ENCODE measurements around the gene ARHGEF28. TPM values are rescaled to one million over a fixed set of nuclear protein-coding genes. Genes with fewer than 3 reads are reported as not detected.

Gene ARHGEF28
- total RNA-seq, 4 donors from 2014 or later: 13.3 to 19.0 (median 16.9) TPM

GRCh38 chr5:73694089-73694488 lies 68.1 kb downstream of the ARHGEF28 start:
- Histone ChIP-seq H3K4me1 (peaks cover 0 to 9% (median 0%) of the 10 kb centered on the region in 4 donors), H3K36me3 (no peaks in the 10 kb centered on the region), H3K27ac (no peak overlapping the region), H3K9me3 (no peaks in the 10 kb centered on the region), H3K27me3 (no peaks in the 10 kb centered on the region), H3K4me3 (no peak overlapping the region)
- DNase-seq: no peak
- TF ChIP-seq POLR2A (IDR thresholded peaks at IDR 0.05): no peak
- TF ChIP-seq, protein P1, sequence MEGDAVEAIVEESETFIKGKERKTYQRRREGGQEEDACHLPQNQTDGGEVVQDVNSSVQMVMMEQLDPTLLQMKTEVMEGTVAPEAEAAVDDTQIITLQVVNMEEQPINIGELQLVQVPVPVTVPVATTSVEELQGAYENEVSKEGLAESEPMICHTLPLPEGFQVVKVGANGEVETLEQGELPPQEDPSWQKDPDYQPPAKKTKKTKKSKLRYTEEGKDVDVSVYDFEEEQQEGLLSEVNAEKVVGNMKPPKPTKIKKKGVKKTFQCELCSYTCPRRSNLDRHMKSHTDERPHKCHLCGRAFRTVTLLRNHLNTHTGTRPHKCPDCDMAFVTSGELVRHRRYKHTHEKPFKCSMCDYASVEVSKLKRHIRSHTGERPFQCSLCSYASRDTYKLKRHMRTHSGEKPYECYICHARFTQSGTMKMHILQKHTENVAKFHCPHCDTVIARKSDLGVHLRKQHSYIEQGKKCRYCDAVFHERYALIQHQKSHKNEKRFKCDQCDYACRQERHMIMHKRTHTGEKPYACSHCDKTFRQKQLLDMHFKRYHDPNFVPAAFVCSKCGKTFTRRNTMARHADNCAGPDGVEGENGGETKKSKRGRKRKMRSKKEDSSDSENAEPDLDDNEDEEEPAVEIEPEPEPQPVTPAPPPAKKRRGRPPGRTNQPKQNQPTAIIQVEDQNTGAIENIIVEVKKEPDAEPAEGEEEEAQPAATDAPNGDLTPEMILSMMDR (IDR thresholded peaks at IDR 0.05): no peak

- Histone ChIP-seq H3K27ac (no peak overlapping the region), H3K4me1 (peaks cover 0 to 9% (median 0%) of the 10 kb centered on the region in 4 donors), H3K9me3 (no peaks in the 10 kb centered on the region), H3K27me3 (no peaks in the 10 kb centered on the region), H3K36me3 (no peaks in the 10 kb centered on the region), H3K4me3 (no peak overlapping the region)
- TF ChIP-seq, protein P1 (IDR thresholded peaks at IDR 0.05): no peak
- TF ChIP-seq POLR2A (IDR thresholded peaks at IDR 0.05): no peak
- DNase-seq: no peak
Observed at GRCh38 chr5:73698011-73698410, 72.0 kb downstream of the ARHGEF28 start.

- Histone ChIP-seq H3K36me3 (no peaks in the 10 kb centered on the region), H3K9me3 (no peaks in the 10 kb centered on the region)
- no peak for TF ChIP-seq POLR2A (IDR thresholded peaks at IDR 0.05)
- TF ChIP-seq, protein P1 (IDR thresholded peaks at IDR 0.05): no peak
Observed at GRCh38 chr5:73701566-73701965, 75.6 kb downstream of the ARHGEF28 start.

DNA sequence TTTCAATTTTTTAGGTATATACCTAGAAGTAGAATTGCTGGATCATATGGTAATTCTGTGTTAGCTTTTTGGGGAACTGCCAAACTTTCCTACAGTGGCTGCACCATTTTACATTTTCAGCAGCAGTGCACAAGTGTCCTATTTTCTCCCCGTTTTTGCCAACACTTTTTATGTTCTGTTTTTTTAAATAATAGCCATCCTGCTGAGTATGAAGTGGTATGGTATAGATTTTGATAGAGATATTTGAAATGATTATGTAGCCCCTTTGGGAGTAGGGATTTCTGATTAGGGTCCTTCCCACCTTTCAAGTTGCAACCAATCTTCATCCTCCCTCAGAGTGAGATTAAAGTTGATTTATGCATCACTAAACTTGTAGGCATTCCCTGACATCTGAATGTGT lies 76.5 kb downstream of the ARHGEF28 start:
- DNase-seq: no peak
- TF ChIP-seq, protein P1 (IDR thresholded peaks at IDR 0.05): no peak
- no peak for TF ChIP-seq POLR2A (IDR thresholded peaks at IDR 0.05)
- no peak overlapping the region for H3K27ac ChIP-seq
- H3K27me3 ChIP-seq: no peaks in the 10 kb centered on the region
- no peaks in the 10 kb centered on the region for H3K4me1 ChIP-seq
- no peaks in the 10 kb centered on the region for H3K9me3 ChIP-seq
- no peaks in the 10 kb centered on the region for H3K36me3 ChIP-seq
- no peak overlapping the region for H3K4me3 ChIP-seq

More at GRCh38 chr5:73701566-73701965, 75.6 kb downstream of the ARHGEF28 start:
- no peak overlapping the region for H3K4me3 ChIP-seq
- H3K27ac ChIP-seq: no peak overlapping the region
- no peaks in the 10 kb centered on the region for H3K4me1 ChIP-seq
- no peaks in the 10 kb centered on the region for H3K27me3 ChIP-seq
- no peak for DNase-seq

- no peaks in the 10 kb centered on the region for H3K9me3 ChIP-seq
- H3K36me3 ChIP-seq: no peaks in the 10 kb centered on the region
- no peak for TF ChIP-seq POLR2A (IDR thresholded peaks at IDR 0.05)
- TF ChIP-seq, protein P1 (IDR thresholded peaks at IDR 0.05): no peak
- H3K27ac ChIP-seq: no peak overlapping the region
- H3K4me1 ChIP-seq: no peaks in the 10 kb centered on the region
- no peaks in the 10 kb centered on the region for H3K27me3 ChIP-seq
- H3K4me3 ChIP-seq: no peak overlapping the region
- DNase-seq: no peak
Observed at GRCh38 chr5:73702951-73703350, 77.0 kb downstream of the ARHGEF28 start.

GRCh38 chr5:73705364-73705763 lies 79.4 kb downstream of the ARHGEF28 start:
- Histone ChIP-seq H3K36me3 (no peaks in the 10 kb centered on the region), H3K27ac (no peak overlapping the region), H3K4me1 (no peaks in the 10 kb centered on the region), H3K27me3 (no peaks in the 10 kb centered on the region), H3K4me3 (no peak overlapping the region), H3K9me3 (peaks cover 0 to 10% (median 0%) of the 10 kb centered on the region in 4 donors)
- DNase-seq: no peak
- TF ChIP-seq, protein P1 (IDR thresholded peaks at IDR 0.05): no peak
- TF ChIP-seq POLR2A (IDR thresholded peaks at IDR 0.05): no peak
